ENCODE results near the gene FBXO21.

DNA sequence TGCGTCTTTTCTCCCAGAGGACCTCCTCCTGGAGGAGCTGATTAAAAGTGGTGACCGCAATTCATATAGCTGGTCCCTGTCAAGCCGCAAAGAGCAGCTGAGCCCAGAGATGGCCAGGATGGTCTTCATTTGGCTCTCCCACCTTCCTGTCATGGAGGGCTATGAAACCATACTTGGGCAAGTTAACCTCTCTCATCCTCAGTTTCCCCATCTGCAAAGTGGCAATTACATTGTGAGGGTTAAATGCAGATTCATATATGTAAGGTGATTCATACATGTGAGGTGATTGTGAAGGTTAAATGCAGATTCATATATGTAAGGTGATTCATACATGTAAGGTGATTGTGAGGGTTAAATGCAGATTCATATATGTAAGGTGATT lies 87.5 kb downstream of the FBXO21 start:
- no peak for TF ChIP-seq ZFP30 (CRISPR knock-in tag; IDR thresholded peaks at IDR 0.05)
- no peak for TF ChIP-seq ARNTL (CRISPR knock-in tag; IDR thresholded peaks at IDR 0.05; ENCODE audit: borderline replicate concordance, low read depth)

Measured in SK-N-SH treated with all-trans-retinoic acid at 6 μM for 48 hours (cell line).